Hepatocyte (in vitro differentiated cells): Measurements from ENCODE around the gene SLC16A5. TPM values are rescaled to one million over a fixed set of nuclear protein-coding genes. Genes with fewer than 3 reads are reported as not detected.
"Not testable (repeated sequence)": the region's sequence is repeated elsewhere in the genome, so short reads cannot be mapped to it uniquely, and the experiment has no call there.

Experiments
- DNase-seq: peaks from one replicate; pipeline ENCODE4 v3.0.0-alpha.2; 2016; ENCODE audit warnings: low spot score
- H2AFZ ChIP-seq: fragments of 200-600 bp; sonication (generic); 2 replicates; pipeline ENCODE4 v1.6.0; 2016; ENCODE audit warnings: antibody characterized with exemption, mild to moderate bottlenecking
- H3K27ac ChIP-seq: fragments of 200-600 bp; sonication (generic); 2 replicates; pipeline ENCODE4 v1.5.1; 2016; ENCODE audit warnings: mild to moderate bottlenecking
- H3K27me3 ChIP-seq: fragments of 200-600 bp; sonication (generic); 2 replicates; pipeline ENCODE4 v1.6.1; 2016
- H3K36me3 ChIP-seq: fragments of 200-600 bp; sonication (generic); replicated peaks from 2 replicates; pipeline ENCODE4 v1.5.1; 2016; ENCODE audit warnings: low read depth; ENCODE audit not compliant: insufficient read depth
- H3K4me1 ChIP-seq: fragments of 200-600 bp; sonication (generic); 2 replicates; pipeline ENCODE4 v1.5.1; 2016; ENCODE audit warnings: mild to moderate bottlenecking, moderate library complexity; ENCODE audit not compliant: insufficient read depth
- H3K4me2 ChIP-seq: fragments of 200-600 bp; sonication (generic); 2 replicates; pipeline ENCODE4 v1.6.0; 2016
- H3K4me3 ChIP-seq: fragments of 200-600 bp; sonication (generic); 2 replicates; pipeline ENCODE4 v1.5.1; 2016; ENCODE audit warnings: mild to moderate bottlenecking
- H3K79me2 ChIP-seq: fragments of 200-600 bp; sonication (generic); 2 replicates; pipeline ENCODE4 v1.6.0; 2017; ENCODE audit warnings: mild to moderate bottlenecking
- H3K9me2 ChIP-seq: fragments of 200-600 bp; sonication (generic); replicated peaks from 2 replicates; pipeline ENCODE4 v1.6.0; 2017; ENCODE audit warnings: mild to moderate bottlenecking; ENCODE audit not compliant: insufficient read depth
- H3K9me3 ChIP-seq: fragments of 200-600 bp; sonication (generic); 2 replicates; pipeline ENCODE4 v1.5.1; 2016; ENCODE audit warnings: low read depth, mild to moderate bottlenecking
- H4K20me1 ChIP-seq: fragments of 200-600 bp; sonication (generic); 2 replicates; pipeline ENCODE4 v1.6.0; 2016; ENCODE audit warnings: mild to moderate bottlenecking; ENCODE audit not compliant: insufficient read depth, poor library complexity, severe bottlenecking
- CTCF ChIP-seq: fragments of 200-600 bp; sonication (generic); IDR thresholded peaks from 2 replicates; pipeline ENCODE4 v1.5.1; 2016; ENCODE audit warnings: antibody characterized with exemption, mild to moderate bottlenecking; ENCODE audit not compliant: poor library complexity
- EZH2 ChIP-seq: fragments of 200-600 bp; sonication (generic); IDR thresholded peaks from 2 replicates; pipeline ENCODE4 v1.6.1; 2016; ENCODE audit warnings: antibody characterized with exemption, mild to moderate bottlenecking, borderline replicate concordance
- EZH2phosphoT487 ChIP-seq: fragments of 200-600 bp; sonication (generic); IDR thresholded peaks from one replicate; pipeline ENCODE4 v1.6.1; 2018; ENCODE audit warnings: antibody characterized with exemption, mild to moderate bottlenecking, low read depth, moderate library complexity; ENCODE audit not compliant: unreplicated experiment, severe bottlenecking
- WGBS: methylation state at CpG from one replicate; pipeline ENCODE4 v1.1.6; 2016; ENCODE audit warnings: low lambda C conversion rate; ENCODE audit errors: missing lambda C conversion rate; 5-methylcytosine and 5-hydroxymethylcytosine counted together
- polyA plus RNA-seq: library from polyadenylated mRNA; unstranded; fragments of >200 nt; fragmentation: Nextera tagmentation; extraction: Ambion mirVana; gene quantifications from 2 replicates; pipeline ENCODE4 v1.2.1, GENCODE V29; 2016
- total RNA-seq: library from RNA; depleted of rRNA; stranded (reverse); fragments of >200 nt; gene quantifications from 2 replicates; pipeline ENCODE4 v1.2.3, GENCODE V29; 2014

Gene SLC16A5
- total and polyA plus RNA-seq, 2 experiments from 2014 or later: 11.9 to 12.8 TPM

- Histone ChIP-seq H3K9me3 (no peaks in the 10 kb centered on the region), H3K27ac (no peak overlapping the region), H4K20me1 (no peaks in the 10 kb centered on the region), H3K9me2 (no peaks in the 10 kb centered on the region), H3K36me3 (no peaks in the 10 kb centered on the region), H3K79me2 (peaks cover 22% of the 10 kb centered on the region), H3K27me3 (no peaks in the 10 kb centered on the region), H3K4me2 (no peak overlapping the region), H3K4me1 (peaks cover 14% of the 10 kb centered on the region), H3K4me3 (no peak overlapping the region), H2AFZ (no peak overlapping the region)
- TF ChIP-seq EZH2phosphoT487 (no peak), EZH2 (no peak), CTCF (no peak)
- DNase-seq: no peak
- WGBS: 69% methylated on average over 3 of the region's 3 CpGs
Measured at GRCh38 chr17:75125984-75126383, 38.2 kb downstream of the SLC16A5 start.

GRCh38 chr17:75126954-75127353 is 39.2 kb downstream of the SLC16A5 start:
- Histone ChIP-seq H3K9me3 (no peaks in the 10 kb centered on the region), H3K9me2 (no peaks in the 10 kb centered on the region), H3K4me1 (peaks cover 16% of the 10 kb centered on the region), H3K79me2 (peaks cover 20% of the 10 kb centered on the region), H3K4me3 (no peak overlapping the region), H3K27ac (no peak overlapping the region), H2AFZ (no peak overlapping the region), H3K4me2 (no peak overlapping the region), H4K20me1 (no peaks in the 10 kb centered on the region), H3K36me3 (no peaks in the 10 kb centered on the region), H3K27me3 (no peaks in the 10 kb centered on the region)
- WGBS: 97% methylated on average over 8 of the region's 8 CpGs
- DNase-seq: no peak
- TF ChIP-seq EZH2phosphoT487 (no peak), CTCF (no peak), EZH2 (no peak)

- H4K20me1 ChIP-seq, H3K9me2 ChIP-seq, H3K4me2 ChIP-seq, H3K27ac ChIP-seq, H3K9me3 ChIP-seq, DNase-seq, H3K36me3 ChIP-seq, H3K27me3 ChIP-seq, H2AFZ ChIP-seq, H3K4me3 ChIP-seq: not testable (repeated sequence)
- WGBS: 97% methylated on average over 5 of the region's 5 CpGs
- peaks cover 21% of the 10 kb centered on the region for H3K4me1 ChIP-seq
- H3K79me2 ChIP-seq: peaks cover 19% of the 10 kb centered on the region
Measured at GRCh38 chr17:75127936-75128335, 40.2 kb downstream of the SLC16A5 start.

GRCh38 chr17:75128694-75129505 is 41.1 kb downstream of the SLC16A5 start:
- WGBS: 96% methylated on average over 33 of the region's 33 CpGs
- Histone ChIP-seq H3K27me3 (no peaks in the 10 kb centered on the region), H2AFZ (no peak overlapping the region), H3K9me3 (no peaks in the 10 kb centered on the region), H4K20me1 (no peaks in the 10 kb centered on the region), H3K4me1 (peaks cover 18% of the 10 kb centered on the region), H3K36me3 (no peaks in the 10 kb centered on the region), H3K4me2 (no peak overlapping the region), H3K27ac (no peak overlapping the region), H3K4me3 (no peak overlapping the region), H3K9me2 (no peaks in the 10 kb centered on the region), H3K79me2 (peaks cover 19% of the 10 kb centered on the region)
- TF ChIP-seq EZH2 (no peak), CTCF (no peak), EZH2phosphoT487 (no peak)
- no peak for DNase-seq
